Stomach smooth muscle (tissue), 2 donors: ENCODE data around the gene NEURL1.
A peak's percentile ranks its signal among the peaks of the same experiment; 100 is the strongest.

ENCODE experiments used
- H3K27ac ChIP-seq: one replicate; pipeline ENCODE4 v1.7.0; 2013; ENCODE audit warnings: mild to moderate bottlenecking, low read length, inconsistent platforms
- H3K27me3 ChIP-seq, 2 donors: one replicate each; pipeline ENCODE4 v1.7.0; 2013; ENCODE audit warnings: low read length in 2 of 2; ENCODE audit not compliant: insufficient read depth in 2 of 2, control insufficient read depth in 1 of 2
- H3K36me3 ChIP-seq, 2 donors: one replicate each; pipeline ENCODE4 v1.7.0; 2013; ENCODE audit warnings: low read length in 2 of 2; ENCODE audit not compliant: control insufficient read depth in 2 of 2, insufficient read depth in 2 of 2
- H3K4me1 ChIP-seq: one replicate; pipeline ENCODE4 v1.7.0; 2013; ENCODE audit warnings: low read length; ENCODE audit not compliant: control insufficient read depth, insufficient read depth
- H3K4me3 ChIP-seq, 2 donors: one replicate each; pipeline ENCODE4 v1.7.0; 2013; ENCODE audit warnings: low read length in 2 of 2
- H3K9ac ChIP-seq, 2 donors: one replicate each; pipeline ENCODE4 v1.7.0; 2013; ENCODE audit warnings: low read length in 2 of 2, mild to moderate bottlenecking in 1 of 2
- H3K9me3 ChIP-seq, 2 donors: one replicate each; pipeline ENCODE4 v1.7.0; 2013; ENCODE audit warnings: low read length in 2 of 2; ENCODE audit not compliant: control insufficient read depth in 2 of 2
- donor health status: healthy.
- donor health status: Pancreatic carcinoma.

NEURL1 gene

GRCh38 chr10:103620352-103620740, 126.8 kb downstream of the NEURL1 start:
- Histone ChIP-seq H3K27ac (peak overlapping the region; percentile 64), H3K36me3 (peaks cover 39 to 46% of the 10 kb centered on the region in 2 donors), H3K4me1 (peaks cover 74% of the 10 kb centered on the region), H3K9me3 (no peaks in the 10 kb centered on the region), H3K4me3 (no peak overlapping the region), H3K9ac (no peak overlapping the region), H3K27me3 (no peaks in the 10 kb centered on the region)

GRCh38 chr10:103620891-103621782, 127.6 kb downstream of the NEURL1 start:
- peak overlapping the region; percentile 64 for H3K27ac ChIP-seq
- H3K36me3 ChIP-seq = peaks cover 44 to 52% of the 10 kb centered on the region in 2 donors
- peaks cover 72% of the 10 kb centered on the region for H3K4me1 ChIP-seq
- H3K27me3 ChIP-seq = no peaks in the 10 kb centered on the region
- H3K4me3 ChIP-seq = no peak overlapping the region
- H3K9ac ChIP-seq = no peak overlapping the region
- no peaks in the 10 kb centered on the region for H3K9me3 ChIP-seq

GRCh38 chr10:103621783-103622125, 128.2 kb downstream of the NEURL1 start:
- H3K9me3 ChIP-seq = no peaks in the 10 kb centered on the region
- no peaks in the 10 kb centered on the region for H3K27me3 ChIP-seq
- H3K4me1 ChIP-seq = peaks cover 66% of the 10 kb centered on the region
- H3K9ac ChIP-seq = no peak overlapping the region
- H3K4me3 ChIP-seq = no peak overlapping the region
- peak overlapping the region; percentile 64 for H3K27ac ChIP-seq
- peaks cover 41 to 51% of the 10 kb centered on the region in 2 donors for H3K36me3 ChIP-seq

GRCh38 chr10:103622286-103622685, 128.8 kb downstream of the NEURL1 start:
- Histone ChIP-seq H3K27me3 (no peaks in the 10 kb centered on the region), H3K9ac (no peak overlapping the region), H3K36me3 (peaks cover 41 to 50% of the 10 kb centered on the region in 2 donors), H3K4me1 (peaks cover 66% of the 10 kb centered on the region), H3K27ac (peak overlapping the region; percentile 64), H3K9me3 (no peaks in the 10 kb centered on the region), H3K4me3 (no peak overlapping the region)

GRCh38 chr10:103622935-103623574, 129.6 kb downstream of the NEURL1 start:
- Histone ChIP-seq H3K9me3 (no peaks in the 10 kb centered on the region), H3K27me3 (no peaks in the 10 kb centered on the region), H3K4me1 (peaks cover 59% of the 10 kb centered on the region), H3K9ac (no peak overlapping the region), H3K36me3 (peaks cover 46 to 56% of the 10 kb centered on the region in 2 donors), H3K4me3 (no peak overlapping the region), H3K27ac (no peak overlapping the region)

- Histone ChIP-seq H3K4me1 (peaks cover 33% of the 10 kb centered on the region), H3K9me3 (no peaks in the 10 kb centered on the region), H3K27me3 (no peaks in the 10 kb centered on the region), H3K9ac (no peak overlapping the region), H3K27ac (no peak overlapping the region), H3K4me3 (no peak overlapping the region), H3K36me3 (peaks cover 38 to 50% of the 10 kb centered on the region in 2 donors)
These were observed 132.7 kb downstream of the NEURL1 start for GRCh38 chr10:103626178-103626577.

- no peaks in the 10 kb centered on the region for H3K9me3 ChIP-seq
- no peak overlapping the region for H3K27ac ChIP-seq
- H3K9ac ChIP-seq = no peak overlapping the region
- H3K27me3 ChIP-seq = no peaks in the 10 kb centered on the region
- peaks cover 38 to 52% of the 10 kb centered on the region in 2 donors for H3K36me3 ChIP-seq
- H3K4me1 ChIP-seq = peaks cover 22% of the 10 kb centered on the region
- H3K4me3 ChIP-seq = no peak overlapping the region
These were observed 133.8 kb downstream of the NEURL1 start for GRCh38 chr10:103627111-103627892.

- Histone ChIP-seq H3K4me3 (no peak overlapping the region), H3K9ac (no peak overlapping the region), H3K4me1 (peaks cover 16% of the 10 kb centered on the region), H3K36me3 (peaks cover 35 to 52% of the 10 kb centered on the region in 2 donors), H3K27me3 (no peaks in the 10 kb centered on the region), H3K27ac (no peak overlapping the region), H3K9me3 (no peaks in the 10 kb centered on the region)
These were observed 134.4 kb downstream of the NEURL1 start for GRCh38 chr10:103627893-103628292.

GRCh38 chr10:103629581-103629980, 136.1 kb downstream of the NEURL1 start:
- Histone ChIP-seq H3K4me1 (peaks cover 14% of the 10 kb centered on the region), H3K4me3 (no peak overlapping the region), H3K27me3 (no peaks in the 10 kb centered on the region), H3K9ac (peak overlapping the region in 1 of 2 donors; percentile 29), H3K27ac (no peak overlapping the region), H3K9me3 (no peaks in the 10 kb centered on the region), H3K36me3 (peaks cover 25 to 51% of the 10 kb centered on the region in 2 donors)

GRCh38 chr10:103630156-103630555, 136.7 kb downstream of the NEURL1 start:
- no peaks in the 10 kb centered on the region for H3K27me3 ChIP-seq
- H3K9ac ChIP-seq = peak overlapping the region in 1 of 2 donors; percentile 5

More at GRCh38 chr10:103630156-103630555, 136.7 kb downstream of the NEURL1 start:
- peaks cover 21 to 50% of the 10 kb centered on the region in 2 donors for H3K36me3 ChIP-seq
- H3K9me3 ChIP-seq = no peaks in the 10 kb centered on the region
- H3K27ac ChIP-seq = no peak overlapping the region
- H3K4me1 ChIP-seq = peaks cover 16% of the 10 kb centered on the region
- H3K4me3 ChIP-seq = no peak overlapping the region
